ENCODE results near the gene SEMA4F.

The SEMA4F gene

GRCh38 chr2:74715081-74715791, 61.2 kb downstream of the SEMA4F start:
- H3K27me3 ChIP-seq (ENCODE audit: control insufficient read depth, insufficient read depth, low read length) = peaks cover 7% of the 10 kb centered on the region
- peak overlapping the region; percentile 40 for H3K4me3 ChIP-seq (ENCODE audit: low read length)
- H3K36me3 ChIP-seq (ENCODE audit: control insufficient read depth, insufficient read depth, low read length) = no peaks in the 10 kb centered on the region
- H3K4me1 ChIP-seq (ENCODE audit: control insufficient read depth, insufficient read depth, low read length) = no peaks in the 10 kb centered on the region
- H3K9me3 ChIP-seq (ENCODE audit: control insufficient read depth, low read length) = no peaks in the 10 kb centered on the region
- H3K9ac ChIP-seq (ENCODE audit: low read length) = peak overlapping the region; percentile 68

- Histone ChIP-seq H3K4me3 (ENCODE audit: low read length) (peak overlapping the region; percentile 40), H3K36me3 (ENCODE audit: control insufficient read depth, insufficient read depth, low read length) (no peaks in the 10 kb centered on the region), H3K9ac (ENCODE audit: low read length) (peak overlapping the region; percentile 68), H3K4me1 (ENCODE audit: control insufficient read depth, insufficient read depth, low read length) (no peaks in the 10 kb centered on the region), H3K27me3 (ENCODE audit: control insufficient read depth, insufficient read depth, low read length) (peaks cover 7% of the 10 kb centered on the region), H3K9me3 (ENCODE audit: control insufficient read depth, low read length) (no peaks in the 10 kb centered on the region)
Measured at GRCh38 chr2:74715880-74716279, 61.8 kb downstream of the SEMA4F start.

- H3K9ac ChIP-seq (ENCODE audit: low read length) = no peak overlapping the region
- no peaks in the 10 kb centered on the region for H3K9me3 ChIP-seq (ENCODE audit: control insufficient read depth, low read length)
- no peaks in the 10 kb centered on the region for H3K4me1 ChIP-seq (ENCODE audit: control insufficient read depth, insufficient read depth, low read length)
- no peak overlapping the region for H3K4me3 ChIP-seq (ENCODE audit: low read length)
- peaks cover 7% of the 10 kb centered on the region for H3K27me3 ChIP-seq (ENCODE audit: control insufficient read depth, insufficient read depth, low read length)
- H3K36me3 ChIP-seq (ENCODE audit: control insufficient read depth, insufficient read depth, low read length) = no peaks in the 10 kb centered on the region
Measured at GRCh38 chr2:74719066-74719465, 65.0 kb downstream of the SEMA4F start.

- Histone ChIP-seq H3K4me1 (ENCODE audit: control insufficient read depth, insufficient read depth, low read length) (no peaks in the 10 kb centered on the region), H3K36me3 (ENCODE audit: control insufficient read depth, insufficient read depth, low read length) (no peaks in the 10 kb centered on the region), H3K4me3 (ENCODE audit: low read length) (no peak overlapping the region), H3K9ac (ENCODE audit: low read length) (no peak overlapping the region), H3K27me3 (ENCODE audit: control insufficient read depth, insufficient read depth, low read length) (no peaks in the 10 kb centered on the region), H3K9me3 (ENCODE audit: control insufficient read depth, low read length) (no peaks in the 10 kb centered on the region)
Measured at GRCh38 chr2:74721316-74721715, 67.3 kb downstream of the SEMA4F start.

- H3K9ac ChIP-seq (ENCODE audit: low read length) = no peak overlapping the region
- no peaks in the 10 kb centered on the region for H3K27me3 ChIP-seq (ENCODE audit: control insufficient read depth, insufficient read depth, low read length)
- H3K36me3 ChIP-seq (ENCODE audit: control insufficient read depth, insufficient read depth, low read length) = no peaks in the 10 kb centered on the region
- H3K9me3 ChIP-seq (ENCODE audit: control insufficient read depth, low read length) = no peaks in the 10 kb centered on the region
- H3K4me3 ChIP-seq (ENCODE audit: low read length) = no peak overlapping the region
- no peaks in the 10 kb centered on the region for H3K4me1 ChIP-seq (ENCODE audit: control insufficient read depth, insufficient read depth, low read length)
Measured at GRCh38 chr2:74724496-74724895, 70.4 kb downstream of the SEMA4F start.

GRCh38 chr2:74725287-74725686, 71.2 kb downstream of the SEMA4F start:
- no peak overlapping the region for H3K4me3 ChIP-seq (ENCODE audit: low read length)
- H3K27me3 ChIP-seq (ENCODE audit: control insufficient read depth, insufficient read depth, low read length) = no peaks in the 10 kb centered on the region
- no peaks in the 10 kb centered on the region for H3K36me3 ChIP-seq (ENCODE audit: control insufficient read depth, insufficient read depth, low read length)
- H3K4me1 ChIP-seq (ENCODE audit: control insufficient read depth, insufficient read depth, low read length) = no peaks in the 10 kb centered on the region
- no peak overlapping the region for H3K9ac ChIP-seq (ENCODE audit: low read length)
- H3K9me3 ChIP-seq (ENCODE audit: control insufficient read depth, low read length) = no peaks in the 10 kb centered on the region

- H3K27me3 ChIP-seq (ENCODE audit: control insufficient read depth, insufficient read depth, low read length) = no peaks in the 10 kb centered on the region
- H3K9me3 ChIP-seq (ENCODE audit: control insufficient read depth, low read length) = no peaks in the 10 kb centered on the region
- H3K4me3 ChIP-seq (ENCODE audit: low read length) = no peak overlapping the region
- H3K4me1 ChIP-seq (ENCODE audit: control insufficient read depth, insufficient read depth, low read length) = no peaks in the 10 kb centered on the region
- no peak overlapping the region for H3K9ac ChIP-seq (ENCODE audit: low read length)
- no peaks in the 10 kb centered on the region for H3K36me3 ChIP-seq (ENCODE audit: control insufficient read depth, insufficient read depth, low read length)
Measured at GRCh38 chr2:74728842-74729241, 74.8 kb downstream of the SEMA4F start.

- no peak overlapping the region for H3K4me3 ChIP-seq (ENCODE audit: low read length)
- H3K4me1 ChIP-seq (ENCODE audit: control insufficient read depth, insufficient read depth, low read length) = no peaks in the 10 kb centered on the region
- no peak overlapping the region for H3K9ac ChIP-seq (ENCODE audit: low read length)
- no peaks in the 10 kb centered on the region for H3K36me3 ChIP-seq (ENCODE audit: control insufficient read depth, insufficient read depth, low read length)
- no peaks in the 10 kb centered on the region for H3K27me3 ChIP-seq (ENCODE audit: control insufficient read depth, insufficient read depth, low read length)
- H3K9me3 ChIP-seq (ENCODE audit: control insufficient read depth, low read length) = no peaks in the 10 kb centered on the region
Measured at GRCh38 chr2:74730530-74730929, 76.5 kb downstream of the SEMA4F start.
